ENCODE results near the gene SORCS3.

- TF ChIP-seq CTCF (conservative IDR thresholded peaks at IDR 0.05; ENCODE audit: low read length) (no peak), EZH2phosphoT487 (IDR thresholded peaks at IDR 0.05; ENCODE audit: borderline replicate concordance) (no peak)
Measured at GRCh38 chr10:105258036-105258673, 617.1 kb downstream of the SORCS3 start.

Measured in Loucy (cell line).